Heart left ventricle (tissue), 16 donors: ENCODE data around the gene AFF4. TPM values are rescaled to one million over a fixed set of nuclear protein-coding genes. Genes with fewer than 3 reads are reported as not detected.

Experiments
- ATAC-seq, 4 donors: fragments of 200-7000 bp; cut with Tn5 transposase; one replicate each; pipeline ENCODE4 v1.9.1; 2020 to 2022; ENCODE audit warnings: moderate library complexity in 4 of 4, mild to moderate bottlenecking in 3 of 4, moderate number of reproducible peaks in 1 of 4
- DNase-seq, 5 donors: peaks; one replicate each; pipeline ENCODE4 v3.0.0-alpha.2; 2020
- H3K27ac ChIP-seq, 12 donors: fragments of 200-600 bp; sonication (generic) in 4 of 12; one replicate each; pipeline versions ENCODE4 v1.5.0 to v1.8.0; 2016 to 2022; ENCODE audit warnings: mild to moderate bottlenecking in 2 of 12
- H3K27me3 ChIP-seq, 9 donors: fragments of 200-600 bp; sonication (generic) in 2 of 9; one replicate each; pipeline versions ENCODE4 v1.5.1 to v1.8.0; 2016 to 2022; ENCODE audit warnings: mild to moderate bottlenecking in 3 of 9
- H3K36me3 ChIP-seq, 9 donors: fragments of 200-600 bp; sonication (generic) in 2 of 9; one replicate each; pipeline versions ENCODE4 v1.5.0 to v1.8.0; 2018 to 2022; ENCODE audit warnings: mild to moderate bottlenecking in 2 of 9
- H3K4me1 ChIP-seq, 12 donors: fragments of 200-600 bp; sonication (generic) in 4 of 12; one replicate each; pipeline versions ENCODE4 v1.5.0 to v1.8.0; 2016 to 2022; ENCODE audit warnings: mild to moderate bottlenecking in 3 of 12
- H3K4me3 ChIP-seq, 12 donors: fragments of 200-600 bp; sonication (generic) in 4 of 12; one replicate each; pipeline versions ENCODE4 v1.5.0 to v1.8.0; 2017 to 2022; ENCODE audit warnings: mild to moderate bottlenecking in 9 of 12, moderate library complexity in 4 of 12
- H3K9me3 ChIP-seq, 12 donors: fragments of 200-600 bp; sonication (generic) in 4 of 12; one replicate each; pipeline versions ENCODE4 v1.5.0 to v1.8.0; 2016 to 2022; ENCODE audit warnings: mild to moderate bottlenecking in 1 of 12
- CTCF ChIP-seq, 12 donors: fragments of 200-600 bp; sonication (generic) in 4 of 12; IDR thresholded peaks; one replicate each; pipeline versions ENCODE4 v1.5.0 to v1.8.0; 2018 to 2022; ENCODE audit warnings: antibody characterized with exemption in 12 of 12, mild to moderate bottlenecking in 5 of 12
- POLR2A ChIP-seq, 2 donors: fragments of 450-650 bp; IDR thresholded peaks; one replicate each; pipeline ENCODE4 v1.6.1; 2017; ENCODE audit warnings: antibody characterized with exemption in 2 of 2, mild to moderate bottlenecking in 2 of 2, moderate library complexity in 2 of 2
- WGBS, 4 donors: extraction: QIAGEN DNeasy Blood & Tissue Kit in 2 of 4; methylation state at CpG; one replicate each; pipeline versions ENCODE4 v1.1.5 to v1.1.7; 2013 to 2018; 5-methylcytosine and 5-hydroxymethylcytosine counted together
- intact Hi-C, 10 donors: fragments of 100-400 bp; cut with DNase I; formaldehyde crosslinking; loops; one replicate each; pipeline versions ENCODE4 v1.11.1 to v1.14.2; 2022
- polyA plus RNA-seq, 2 donors: library from polyadenylated mRNA; stranded (reverse); fragments of 200-250 nt; gene quantifications; one replicate each; pipeline ENCODE4 v1.2.3, GENCODE V29; 2013
- total RNA-seq, 9 donors: library from RNA; depleted of rRNA in 2 of 9; stranded (reverse); fragments of >200 nt in 2 of 9; fragmentation: NEBNext Ultra II Directional in 3 of 9; extraction: Animal tissue kit (Norgen Biotek cat#: 25700) in 3 of 9; gene quantifications; one replicate each; pipeline versions ENCODE4 v1.1.0 to v1.2.4, GENCODE V29; 2016 to 2023
- donor health status: ischemic (EF 13 %, LVEDD 7.1; RV severe dilation, severe dysfunction).
- donor health status: healthy with polysubstance abuse.
- donor health status: DM: no; HTN: yes; CAD: no.
- donor health status: DM: no; HTN: no; CAD: no.
- donor health status: ischemic (EF 25% LVEDD 6.9; RV normal size, moderate dysfunction).
- donor health status: ischemic (EF 25% LVEDD 5.7; RV mildly dilated, moderate dysfunction).
- donor health status: healthy.
- donor health status: DM: yes; HTN: yes; CAD: no.
- donor health status: ischemic (EF 35%, LVEDD 5.7; RV mildly dilated, moderate dysfunction).
- donor health status: nonischemic (EF 11% LVEDD 7.7; RV severe dilation, severe dysfunction).
- donor health status: DM: yes; HTN: yes; CAD: no.
- donor health status: PGD.
- donor health status: ischemic (EF 29% LVEDD 5.4; RV normal size, mild dysfunction).
- donor health status: nonischemic (EF 23%, LVEDD 6.1; RV moderate dilation, normal function).

The AFF4 gene
- total and polyA plus RNA-seq, 11 donors, result 6.7 to 65.8 (median 45.1) TPM

- ATAC-seq (peak; percentile 45 to 67 (median 54)), DNase-seq (no peak)
- H3K36me3 ChIP-seq, result peaks cover 0 to 81% (median 66%) of the 10 kb centered on the region in 9 donors
- no peaks in the 10 kb centered on the region for H3K9me3 ChIP-seq
- H3K27ac ChIP-seq, result peak overlapping the region in 9 of 12 donors; percentile 3 to 63 (median 26)
- H3K27me3 ChIP-seq, result no peaks in the 10 kb centered on the region
- WGBS, 4 donors, result 61 to 69% (median 65%) methylated on average over 2 of the region's 2 CpGs
- no peak for TF ChIP-seq POLR2A (IDR thresholded peaks at IDR 0.05)
- TF ChIP-seq CTCF (IDR thresholded peaks at IDR 0.05), result no peak
- no peak overlapping the region for H3K4me3 ChIP-seq
- intact Hi-C loops, result no loop called here
- H3K4me1 ChIP-seq, result peaks cover 0 to 41% (median 18%) of the 10 kb centered on the region in 12 donors
These were observed 86.0 kb downstream of the AFF4 start for GRCh38 chr5:132877466-132877865.

GRCh38 chr5:132876020-132876759 lies 87.2 kb downstream of the AFF4 start:
- Histone ChIP-seq H3K9me3 (no peaks in the 10 kb centered on the region), H3K27ac (peak overlapping the region in 8 of 12 donors; percentile 3 to 63 (median 26)), H3K36me3 (peaks cover 0 to 74% (median 59%) of the 10 kb centered on the region in 9 donors), H3K4me3 (no peak overlapping the region), H3K27me3 (no peaks in the 10 kb centered on the region), H3K4me1 (peaks cover 0 to 51% (median 26%) of the 10 kb centered on the region in 12 donors)
- TF ChIP-seq CTCF (IDR thresholded peaks at IDR 0.05) (no peak), POLR2A (IDR thresholded peaks at IDR 0.05) (no peak)
- DNase-seq (no peak), ATAC-seq (no peak)
- intact Hi-C loops, result no loop called here
- WGBS, 4 donors, result 89 to 95% (median 92%) methylated on average over 1 of the region's 1 CpG

GRCh38 chr5:132873930-132874271 lies 89.5 kb downstream of the AFF4 start:
- ATAC-seq (no peak), DNase-seq (no peak)
- H3K4me1 ChIP-seq, result peaks cover 0 to 53% (median 26%) of the 10 kb centered on the region in 12 donors
- H3K27me3 ChIP-seq, result no peaks in the 10 kb centered on the region
- WGBS, 4 donors, result 92 to 100% (median 95%) methylated on average over 3 of the region's 3 CpGs
- TF ChIP-seq CTCF (IDR thresholded peaks at IDR 0.05), result no peak
- TF ChIP-seq POLR2A (IDR thresholded peaks at IDR 0.05), result no peak
- no peaks in the 10 kb centered on the region for H3K9me3 ChIP-seq
- H3K36me3 ChIP-seq, result peaks cover 0 to 74% (median 59%) of the 10 kb centered on the region in 9 donors
- peak overlapping the region in 8 of 12 donors; percentile 3 to 87 (median 62) for H3K27ac ChIP-seq
- H3K4me3 ChIP-seq, result no peak overlapping the region
- intact Hi-C loops, result no loop called here

GRCh38 chr5:132873119-132873929 lies 90.1 kb downstream of the AFF4 start, which contains the start of gene LEAP2:
Gene LEAP2, plus strand, starts transcription at chr5:132873668. Its CDS starts 27 bp downstream, at chr5:132873695.
- TF ChIP-seq POLR2A (IDR thresholded peaks at IDR 0.05), result no peak
- no peak for TF ChIP-seq CTCF (IDR thresholded peaks at IDR 0.05)
- H3K27me3 ChIP-seq, result no peaks in the 10 kb centered on the region
- H3K9me3 ChIP-seq, result no peaks in the 10 kb centered on the region
- intact Hi-C loops, result no loop called here
- peak within 1 kb of the TSS in 11 of 12 donors; percentile 1 to 87 (median 54) for H3K27ac ChIP-seq
- H3K4me1 ChIP-seq, result peaks cover 0 to 56% (median 27%) of the 10 kb centered on the region in 12 donors
- WGBS, 4 donors, result 47 to 55% (median 50%) methylated on average over 6 of the region's 6 CpGs
- ATAC-seq, result peak; percentile 26 to 73 (median 36)
- H3K4me3 ChIP-seq, result no peak within 1 kb of the TSS
- peaks cover 0 to 74% (median 59%) of the 10 kb centered on the region in 9 donors for H3K36me3 ChIP-seq
- peak in 1 of 5 donors; percentile 13 for DNase-seq
